Measurements from ENCODE around the gene SCG5.

Gene SCG5

DNA sequence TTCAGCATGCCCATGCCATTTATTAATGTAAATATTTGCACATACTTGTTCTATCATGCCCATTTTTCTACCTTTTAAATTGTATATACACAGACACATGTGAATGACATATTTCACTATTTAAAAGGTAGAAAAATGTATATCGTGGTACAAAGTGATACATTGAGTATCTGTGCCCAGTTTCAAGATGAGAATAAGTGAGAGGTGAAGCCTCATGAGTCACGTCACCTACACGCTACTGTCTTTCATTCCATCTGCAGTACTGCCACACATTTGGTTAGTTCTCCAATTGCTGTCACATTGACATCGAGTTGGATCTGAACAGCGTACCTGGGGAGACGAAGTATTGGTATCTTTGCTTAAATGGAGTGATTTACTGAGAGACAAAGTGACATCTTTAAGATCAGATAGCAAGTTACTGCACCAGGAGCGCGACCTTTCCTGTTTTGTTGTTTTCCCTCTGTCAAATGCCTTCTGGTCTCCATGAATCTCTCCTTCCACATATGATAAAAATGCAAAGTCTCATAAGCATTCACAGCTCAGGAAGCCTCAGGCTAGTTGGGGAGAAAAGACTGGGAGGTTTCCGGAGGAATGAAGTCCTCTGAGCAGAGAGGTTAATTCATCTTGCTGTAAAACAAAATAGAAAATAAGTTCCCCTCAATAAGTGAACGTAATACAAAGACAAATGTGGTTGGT is 88.3 kb downstream of the SCG5 start:
- no peak for DNase-seq

- DNase-seq: no peak
Measured at GRCh38 chr15:32730677-32731654, 89.5 kb downstream of the SCG5 start.

GRCh38 chr15:32732574-32733157 is 91.2 kb downstream of the SCG5 start:
- DNase-seq: no peak

DNA sequence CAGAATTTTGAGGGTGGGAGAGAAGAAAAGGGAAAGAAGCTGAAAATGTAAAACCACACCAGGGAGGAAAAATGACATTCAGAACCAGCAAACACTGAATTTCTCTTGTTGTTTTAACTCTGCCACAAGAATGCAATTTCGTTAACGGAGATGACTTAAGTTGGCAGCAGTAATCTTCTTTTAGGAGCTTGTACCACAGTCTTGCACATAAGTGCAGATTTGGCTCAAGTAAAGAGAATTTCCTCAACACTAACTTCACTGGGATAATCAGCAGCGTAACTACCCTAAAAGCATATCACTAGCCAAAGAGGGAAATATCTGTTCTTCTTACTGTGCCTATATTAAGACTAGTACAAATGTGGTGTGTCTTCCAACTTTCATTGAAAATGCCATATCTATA is 91.8 kb downstream of the SCG5 start:
- no peak for DNase-seq

DNA sequence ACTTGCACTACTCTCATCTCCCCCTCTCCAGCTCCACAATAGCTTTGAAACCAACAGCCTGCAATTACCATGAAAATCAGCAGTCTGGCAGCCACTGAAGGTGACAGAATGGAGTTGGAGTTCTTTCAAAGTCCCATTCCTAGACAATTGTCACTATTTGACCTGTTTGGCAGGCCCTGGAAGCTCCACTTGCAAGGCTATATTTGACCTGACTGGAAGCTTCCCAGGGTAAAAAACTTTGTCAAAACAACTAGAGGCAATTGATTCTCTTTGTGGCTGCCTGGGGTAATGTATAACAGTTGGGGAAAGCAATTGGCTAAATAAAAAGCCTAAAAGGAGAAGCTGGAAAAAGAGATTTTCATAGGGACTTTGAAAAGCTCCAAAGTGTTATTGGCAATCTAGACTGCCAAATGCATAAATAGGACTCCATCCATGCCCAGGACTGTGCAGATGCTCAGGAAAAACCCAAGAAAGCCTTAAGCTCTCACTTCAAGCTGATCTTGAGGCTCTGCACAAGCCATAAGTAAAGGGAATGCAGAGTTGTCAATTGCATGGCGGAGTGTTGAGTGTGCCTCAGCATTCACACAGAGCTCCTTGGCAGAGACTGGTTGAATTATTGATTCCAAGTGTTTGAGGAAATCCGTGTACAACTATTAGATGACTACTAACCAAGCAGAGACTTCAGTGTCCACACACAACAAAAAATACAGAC is 94.6 kb downstream of the SCG5 start:
- no peak for DNase-seq

DNA sequence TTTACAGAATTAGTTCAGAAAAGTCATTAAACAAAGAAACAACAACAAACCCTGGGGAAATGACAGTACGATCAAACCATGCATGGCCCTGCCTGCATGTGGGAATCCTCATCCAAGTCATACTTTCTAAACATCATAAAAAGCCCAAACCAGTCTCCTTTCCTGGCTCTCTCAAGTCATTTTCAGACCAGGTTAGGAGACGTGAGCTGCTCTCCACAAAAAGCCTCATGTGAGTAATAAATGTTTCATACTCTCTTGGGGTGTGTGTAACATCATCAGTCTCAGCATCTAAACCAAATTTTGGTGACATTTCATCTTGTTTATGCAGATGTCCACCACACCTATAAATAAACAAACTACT is 95.2 kb downstream of the SCG5 start:
- DNase-seq: no peak

DNA sequence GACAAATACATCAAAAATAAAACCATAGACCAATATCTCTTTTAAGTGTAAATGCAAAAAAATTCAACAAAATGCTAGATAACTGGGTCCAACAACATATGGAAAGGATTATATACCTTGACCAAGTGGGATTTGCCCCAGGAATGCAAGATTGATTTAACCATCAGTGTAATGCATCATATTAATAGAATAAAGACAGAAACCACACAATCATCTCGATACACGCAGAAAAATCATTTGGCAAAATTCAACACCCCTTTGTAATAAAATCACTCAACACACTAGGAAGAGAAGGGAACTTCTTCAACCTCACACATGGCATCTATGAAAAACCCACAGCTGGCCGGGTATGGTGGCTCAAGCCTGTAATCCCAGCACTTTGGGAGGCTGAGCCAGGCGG is 95.8 kb downstream of the SCG5 start:
- DNase-seq: no peak

DNA sequence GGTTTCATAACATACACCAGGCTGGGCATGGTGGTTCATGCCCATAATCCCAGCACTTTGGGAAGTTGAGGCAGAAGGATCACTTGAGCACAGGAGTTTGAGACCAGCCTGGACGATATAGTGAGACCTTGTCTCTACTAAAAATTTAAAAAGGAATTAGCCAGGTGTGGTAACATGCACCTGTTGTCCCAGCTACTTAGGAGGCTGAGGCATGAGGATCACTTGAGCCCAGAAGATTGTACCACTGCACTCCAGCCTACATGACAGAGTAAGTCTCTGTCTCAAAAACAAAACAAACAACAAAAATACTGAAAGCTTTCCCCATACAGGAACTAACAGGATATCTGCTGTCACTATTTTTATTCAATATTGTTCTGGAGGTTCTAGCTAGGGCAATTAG is 97.2 kb downstream of the SCG5 start:
- DNase-seq: no peak

DNA sequence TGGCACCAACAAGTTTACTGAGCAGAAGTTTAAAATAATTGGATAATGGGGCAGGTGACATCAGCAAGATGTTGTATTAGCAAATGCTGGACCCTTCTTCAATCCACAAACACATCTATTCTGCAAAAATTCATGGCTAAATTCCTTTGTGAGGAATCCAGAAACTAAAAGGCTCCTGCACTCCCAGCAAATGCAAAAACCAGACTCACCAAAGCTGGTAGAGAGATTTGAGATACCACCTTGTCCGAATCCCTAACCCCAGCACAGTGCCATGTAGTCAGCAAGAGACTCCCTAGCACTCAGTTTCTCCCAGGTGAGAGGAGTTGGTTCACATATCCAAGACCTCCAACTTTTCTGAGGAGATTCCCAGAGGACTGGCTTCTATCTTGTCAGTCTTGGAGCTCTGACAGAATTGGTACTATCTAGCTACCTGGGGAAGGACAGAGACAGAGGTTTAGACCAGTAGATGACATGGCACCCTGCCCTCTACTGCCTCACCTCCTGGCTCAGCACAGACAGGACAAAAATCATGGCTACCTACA is 98.1 kb downstream of the SCG5 start:
- DNase-seq: no peak

- DNase-seq: no peak
Measured at GRCh38 chr15:32743411-32744140, 102.1 kb downstream of the SCG5 start.

DNA sequence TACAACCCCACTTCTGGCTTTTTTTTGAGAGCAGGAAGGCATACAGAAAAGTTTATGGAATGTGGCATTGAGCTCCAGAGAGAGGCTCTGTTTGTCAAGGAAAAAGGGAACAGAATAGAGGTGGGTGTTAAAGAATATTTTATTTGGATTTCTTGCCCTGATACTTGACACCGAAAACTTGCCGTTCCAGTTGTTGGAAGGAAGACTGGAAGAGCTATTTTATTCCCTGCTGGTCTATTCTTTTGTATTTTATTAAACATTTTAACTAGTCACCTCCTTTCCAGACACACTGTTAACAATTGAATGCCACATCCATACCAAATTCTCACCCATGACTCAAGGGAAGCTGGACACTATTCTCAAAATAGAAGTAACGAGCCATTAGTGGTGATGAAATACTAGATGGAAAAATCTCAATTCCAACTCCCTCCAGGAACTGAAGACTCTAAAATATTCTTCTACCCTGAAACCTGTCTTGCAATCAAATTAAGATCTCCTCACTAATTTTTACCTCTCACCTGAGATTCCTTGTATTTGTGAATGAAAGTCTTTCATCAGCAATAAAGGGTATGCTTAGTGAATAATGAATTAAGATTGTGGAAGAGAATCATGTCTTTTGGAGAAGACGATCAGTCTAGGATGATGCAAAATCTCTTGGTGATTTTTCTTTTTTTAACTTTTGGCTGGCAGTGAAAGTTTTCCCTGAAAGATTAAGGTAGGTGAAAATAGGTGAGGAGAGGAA is 104.8 kb downstream of the SCG5 start:
- no peak for DNase-seq
